ENCODE data around the gene SEPTIN8.
A peak's percentile ranks its signal among the peaks of the same experiment; 100 is the strongest.

The SEPTIN8 gene

DNA sequence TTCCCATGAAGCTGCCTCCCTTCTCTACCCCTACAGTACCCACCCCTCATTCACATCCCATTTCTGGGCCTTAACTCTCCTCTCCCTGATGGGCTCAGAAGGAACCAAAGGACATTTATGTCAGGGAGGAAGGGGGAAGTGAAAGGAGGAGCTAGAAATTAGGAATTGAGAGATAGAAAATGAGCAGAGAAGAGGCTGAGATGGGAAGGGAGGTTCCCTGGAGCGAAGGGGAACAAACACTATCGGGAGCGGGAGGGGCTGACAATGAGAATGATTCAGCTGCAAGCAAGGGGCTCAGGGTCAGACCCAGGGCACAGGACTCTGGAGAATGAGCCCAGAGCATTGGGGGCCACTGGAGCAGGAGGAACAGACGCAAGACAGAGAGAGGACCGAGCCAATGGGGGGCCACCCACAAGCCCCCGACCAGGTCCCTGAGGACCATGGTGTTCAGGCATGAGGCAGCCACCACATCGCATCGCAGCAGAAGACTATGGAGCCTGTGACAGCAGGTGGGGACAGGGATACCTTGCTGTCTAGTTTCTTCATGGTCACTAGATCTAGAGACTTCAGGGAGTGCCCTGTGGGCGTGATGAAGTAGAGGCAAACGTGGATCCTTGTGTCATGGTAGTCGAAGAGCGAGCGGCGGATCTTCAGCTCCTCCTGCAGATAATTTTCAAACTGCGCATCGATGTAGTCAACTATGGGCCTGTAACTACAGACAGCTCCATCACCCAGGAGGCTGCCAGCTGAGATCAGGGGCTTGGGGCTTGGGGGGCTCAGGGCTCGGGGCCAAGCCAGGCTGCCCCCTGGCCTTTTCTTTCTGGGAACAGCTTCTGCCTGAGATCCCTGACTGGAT lies 13.6 kb downstream of the SEPTIN8 start:
- no peak for DNase-seq

DNA sequence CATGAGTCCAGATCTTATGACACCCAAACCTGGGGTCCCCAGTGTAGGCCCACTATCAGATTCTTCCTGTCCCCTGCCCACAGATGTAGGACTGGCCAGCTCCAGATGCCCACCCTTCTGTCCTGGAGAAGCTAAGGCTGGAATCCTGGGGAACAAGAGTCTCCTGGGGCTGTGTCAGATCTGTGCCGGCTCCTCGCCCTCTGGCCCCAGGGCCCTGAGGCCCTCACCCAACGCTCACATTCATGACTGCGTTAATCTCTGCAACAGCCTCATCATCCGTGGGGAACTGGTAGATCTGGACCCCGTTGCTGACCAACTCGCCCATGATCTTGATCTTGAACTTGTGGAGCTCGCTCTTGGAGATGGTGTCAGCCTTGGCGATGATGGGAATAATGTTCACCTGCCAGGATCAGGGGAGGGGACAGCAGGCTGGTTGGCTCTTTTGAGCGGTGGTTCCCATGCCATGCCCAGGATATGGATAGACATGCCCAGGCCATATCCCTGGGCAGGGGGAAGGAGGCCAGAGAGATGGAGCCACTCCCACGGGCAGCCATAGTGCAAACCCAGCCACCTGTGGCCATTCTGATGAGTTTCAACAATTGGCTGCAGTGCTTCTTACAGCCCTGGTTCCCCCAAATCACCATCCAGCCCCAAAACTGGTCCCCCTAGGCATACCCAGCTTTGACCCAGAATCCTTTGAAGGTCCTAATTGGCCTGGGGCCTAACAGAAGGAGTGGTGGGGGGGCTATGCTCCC lies 14.6 kb downstream of the SEPTIN8 start:
- no peak for DNase-seq

DNA sequence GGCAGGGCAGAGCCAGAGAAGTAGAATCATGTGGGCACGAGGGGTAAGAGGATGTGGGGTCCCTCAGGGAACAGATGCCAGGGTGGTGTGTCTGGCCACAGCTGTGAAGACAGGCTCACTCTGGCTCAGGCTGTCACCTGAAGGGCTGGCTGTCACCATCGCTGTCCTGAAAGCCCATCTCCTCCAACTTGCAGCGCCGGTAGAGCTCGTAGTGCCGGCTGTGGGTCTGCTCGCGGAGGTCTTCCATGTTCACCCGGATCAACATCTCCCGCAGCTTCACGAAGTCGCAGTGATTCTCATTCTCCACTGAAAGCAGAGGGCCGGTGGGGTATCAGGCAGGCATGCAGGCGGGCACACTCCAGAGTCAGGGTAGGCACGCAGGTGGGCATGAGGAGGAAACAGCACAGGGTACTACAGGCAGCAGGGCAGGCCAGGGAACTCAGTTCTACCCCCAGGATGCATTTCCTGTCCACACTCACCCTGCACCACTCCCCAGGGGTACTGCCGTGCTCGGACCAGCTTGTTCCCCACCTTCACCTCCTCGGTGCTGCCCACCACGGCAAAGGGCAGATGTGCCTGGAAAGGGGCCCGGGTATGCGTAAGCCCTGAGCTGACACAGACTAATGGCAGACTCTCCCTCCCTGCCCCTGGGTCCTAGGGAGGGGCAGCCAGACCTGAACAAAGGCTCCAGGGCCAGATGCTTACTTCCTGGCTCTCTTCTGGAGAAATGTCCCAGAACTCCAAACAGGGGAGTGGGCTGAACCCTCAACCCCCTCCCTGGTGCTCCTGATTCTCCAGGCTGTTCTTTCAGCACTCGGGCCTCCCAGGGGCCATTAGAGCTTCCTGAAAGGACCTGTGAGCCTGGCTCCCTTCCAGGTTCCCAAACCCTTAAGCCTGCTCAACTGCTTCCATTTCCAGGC lies 15.5 kb downstream of the SEPTIN8 start:
- no peak for DNase-seq

DNA sequence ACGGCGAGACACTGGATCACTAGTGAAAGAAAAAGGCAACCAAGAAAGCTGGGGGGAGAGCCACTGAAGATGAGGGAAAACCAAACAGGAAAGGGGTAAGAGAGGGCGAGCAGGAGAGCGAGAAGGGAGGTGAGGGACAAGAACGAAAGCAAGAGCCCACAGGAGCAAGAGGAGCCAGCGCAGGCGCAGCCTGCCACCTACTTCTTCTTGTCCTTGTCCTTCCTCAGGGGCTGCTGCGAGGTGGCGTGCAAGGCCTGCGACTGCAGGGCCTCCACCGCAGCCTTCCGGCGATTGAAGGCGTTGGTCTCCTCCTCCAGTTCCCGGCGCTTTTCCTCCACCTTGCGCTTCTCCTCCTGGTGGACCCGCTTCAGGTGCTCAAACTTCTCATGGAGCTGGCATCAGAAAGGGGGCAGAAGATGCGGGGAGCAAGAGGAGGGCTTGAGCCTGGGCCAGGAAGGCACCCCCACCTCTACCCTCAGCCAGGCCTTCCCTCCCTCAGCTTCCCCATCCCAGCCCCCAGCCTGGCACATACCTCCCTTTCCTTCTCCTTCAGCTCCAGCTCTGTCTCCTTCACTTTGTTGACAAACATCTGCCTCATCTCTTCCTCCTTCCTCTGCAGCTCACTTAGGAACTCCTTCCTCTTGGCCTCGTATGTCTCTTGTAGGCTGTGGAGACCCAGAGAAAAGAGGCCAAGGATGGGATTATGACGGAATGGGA lies 16.3 kb downstream of the SEPTIN8 start:
- DNase-seq: no peak

DNA sequence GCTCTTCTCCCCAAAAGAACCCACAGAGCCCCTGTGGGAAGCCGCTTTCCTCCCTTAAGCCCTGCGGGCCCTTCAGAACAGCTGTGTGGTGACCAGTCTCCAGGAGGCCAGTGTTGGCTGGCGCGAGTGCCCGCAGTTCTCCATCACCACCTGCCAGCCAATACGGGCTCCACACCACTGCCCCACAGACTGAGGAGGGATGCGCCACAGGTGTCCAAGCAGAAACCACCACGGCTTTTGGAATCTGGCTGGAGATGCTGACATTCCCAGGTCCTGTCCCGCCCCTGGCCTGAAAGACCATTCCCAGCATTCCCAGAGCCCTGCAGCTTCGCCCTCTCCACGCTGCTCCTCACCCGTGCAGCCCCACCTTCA lies 17.0 kb downstream of the SEPTIN8 start:
- no peak for DNase-seq

DNA sequence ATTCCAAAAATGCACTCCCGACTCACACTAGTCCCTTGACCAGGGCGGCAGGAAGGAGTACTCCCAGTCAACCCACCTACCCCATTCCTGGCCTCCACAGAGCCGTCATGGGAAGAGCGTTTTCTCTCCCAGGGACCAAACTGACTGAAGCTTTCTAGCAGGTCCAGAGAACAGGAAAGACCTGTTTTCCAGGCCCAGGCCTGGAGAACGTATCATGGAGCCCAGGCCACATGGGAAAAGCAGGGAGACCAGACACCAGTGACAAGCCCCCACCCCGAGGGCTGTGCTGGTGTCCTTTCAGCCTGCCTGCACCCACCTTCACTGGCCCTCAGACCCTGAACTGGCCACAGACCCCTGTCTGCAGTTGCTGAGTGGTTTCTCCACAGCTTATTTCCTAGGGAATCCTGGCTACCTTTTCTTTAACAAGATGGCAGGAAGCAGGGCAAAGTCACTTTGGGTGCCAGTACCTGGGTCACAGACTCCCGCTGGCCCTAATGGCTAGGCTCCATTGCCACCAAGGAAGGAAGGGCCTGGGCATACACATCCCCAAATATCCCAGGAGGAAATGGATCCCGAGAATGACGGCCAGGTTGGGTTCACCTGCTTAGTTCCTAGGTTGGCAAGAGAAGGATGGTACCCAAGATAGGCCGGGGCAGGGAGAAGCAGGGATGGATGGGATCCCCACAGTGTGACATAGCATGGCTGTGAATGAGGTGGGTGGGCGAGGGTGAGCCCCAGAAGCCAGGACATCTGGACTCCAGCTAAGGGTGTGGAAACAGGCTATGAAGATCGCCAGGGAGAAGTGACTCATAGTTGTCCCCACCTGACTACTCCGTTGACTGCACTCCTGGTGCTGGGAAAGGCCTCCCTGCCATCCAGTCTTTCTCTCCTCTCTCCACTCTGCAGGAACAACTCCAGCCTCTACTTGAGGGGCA lies 17.7 kb downstream of the SEPTIN8 start:
- DNase-seq: no peak

DNA sequence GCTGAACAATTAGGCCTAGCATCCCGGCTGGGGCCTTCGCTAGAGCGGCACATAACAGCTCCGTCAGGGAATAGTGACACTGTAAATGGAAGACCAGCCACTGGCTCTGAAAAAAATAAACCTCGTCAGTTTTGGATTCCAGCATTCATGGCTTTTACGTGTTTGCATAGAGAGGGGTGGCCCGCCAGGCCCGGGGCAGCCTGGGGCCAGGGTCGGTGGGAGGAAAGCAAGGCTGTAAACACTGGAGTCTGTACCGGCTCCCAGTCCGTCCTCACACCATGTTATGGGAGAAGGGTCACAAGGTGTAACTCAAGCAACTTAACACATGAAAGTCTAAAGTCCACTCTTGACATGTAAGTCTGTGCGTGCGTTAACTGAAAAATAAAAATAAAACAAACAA lies 18.6 kb downstream of the SEPTIN8 start:
- DNase-seq: no peak

DNA sequence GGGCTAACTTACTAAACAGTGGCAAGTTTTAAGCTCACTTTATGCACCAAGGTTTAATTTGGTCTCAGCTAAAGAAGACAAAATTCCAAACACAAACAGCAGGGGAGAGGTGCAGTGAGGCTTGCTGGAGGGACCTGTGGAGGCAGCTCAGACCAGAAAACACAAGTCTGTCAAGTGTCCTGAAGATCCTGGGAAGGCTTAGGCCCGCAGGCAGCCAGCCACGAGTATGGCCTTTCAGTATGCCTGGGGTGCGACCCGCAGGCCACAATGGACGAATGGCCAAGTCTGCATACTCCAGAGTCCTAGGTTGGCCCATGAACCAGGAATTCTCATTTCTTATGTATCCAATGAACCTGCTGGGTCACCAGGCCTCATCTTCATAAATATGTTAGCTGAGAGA lies 20.5 kb downstream of the SEPTIN8 start:
- no peak for DNase-seq

DNA sequence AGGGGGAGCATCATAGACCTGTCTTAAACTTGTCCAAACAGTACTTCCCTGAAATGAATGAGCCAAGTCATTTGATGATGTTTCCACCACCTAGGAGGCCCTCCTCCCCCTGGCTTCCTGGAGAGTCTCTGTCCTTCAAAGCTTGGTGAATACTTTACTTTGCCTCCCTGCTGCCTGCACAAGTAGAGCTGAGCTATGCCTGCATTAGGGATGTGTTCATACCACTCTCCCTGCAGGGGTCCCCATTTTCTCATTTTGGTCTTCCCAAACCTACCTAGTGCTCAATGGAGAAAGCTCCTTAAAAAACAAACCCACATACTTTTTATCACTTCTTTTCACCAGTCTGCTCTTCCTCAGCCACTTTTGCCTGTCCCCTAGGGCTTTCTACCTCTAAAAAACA lies 22.1 kb downstream of the SEPTIN8 start:
- DNase-seq: peak; percentile 52

DNA sequence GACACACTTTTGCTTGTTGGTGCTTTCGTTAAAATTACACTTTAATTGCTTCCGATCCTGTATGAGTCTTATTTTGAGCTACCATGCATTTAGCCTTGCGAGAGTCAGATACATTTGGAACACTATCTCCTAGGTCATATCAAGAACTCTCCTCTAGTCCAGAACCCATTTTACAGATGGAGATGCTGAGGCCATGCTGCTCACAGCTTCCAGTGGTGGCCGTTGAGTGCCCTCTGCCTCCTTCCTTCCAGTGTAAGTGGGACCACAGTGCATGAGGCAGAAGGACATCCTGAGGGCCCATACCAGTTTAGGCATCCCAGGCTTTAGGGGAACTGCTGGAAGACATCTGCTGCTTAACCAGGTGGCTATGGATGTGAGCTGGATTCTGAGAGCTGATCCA lies 22.9 kb downstream of the SEPTIN8 start:
- no peak for DNase-seq

DNA sequence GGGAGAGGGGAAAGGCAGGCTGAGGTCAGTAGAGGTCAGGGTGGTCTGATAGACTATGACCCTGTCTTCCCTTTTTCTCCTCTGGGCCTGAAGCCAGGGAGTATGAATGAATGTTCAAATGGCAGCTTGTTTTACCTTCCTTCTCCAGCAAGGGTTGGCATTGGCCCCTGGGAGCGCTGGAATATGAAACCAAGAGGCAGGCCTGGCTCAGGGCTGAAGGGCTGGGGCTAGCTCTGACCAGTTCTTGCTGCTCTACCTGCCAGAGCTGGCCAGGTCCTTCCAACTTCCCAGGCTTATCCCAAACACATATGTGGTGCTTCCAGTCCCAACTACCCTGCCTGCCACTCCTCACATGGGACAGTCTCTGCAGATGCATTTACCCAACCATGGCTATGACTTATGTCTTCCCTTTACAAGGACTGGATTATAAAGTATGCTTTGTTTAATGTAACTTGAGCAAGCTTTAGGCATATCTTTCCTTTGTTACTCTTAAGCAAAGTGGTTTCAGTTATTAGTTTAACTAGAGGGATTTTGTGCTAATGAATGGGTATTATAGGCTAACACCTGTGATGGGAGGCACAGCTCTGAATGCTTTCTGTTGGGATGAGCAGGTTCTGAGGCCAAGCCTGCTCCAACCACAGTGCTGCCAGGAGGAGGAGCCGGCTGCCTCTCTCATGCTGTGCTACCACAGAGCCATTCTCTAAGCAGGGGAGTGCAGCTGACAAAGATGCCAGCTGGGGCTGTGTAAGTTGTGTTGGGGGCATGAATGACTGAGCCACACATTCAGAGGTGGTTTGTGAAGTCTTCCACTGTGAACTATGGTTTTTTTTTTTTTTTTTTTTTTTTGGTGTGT lies 23.7 kb downstream of the SEPTIN8 start:
- DNase-seq: peak; percentile 29

DNA sequence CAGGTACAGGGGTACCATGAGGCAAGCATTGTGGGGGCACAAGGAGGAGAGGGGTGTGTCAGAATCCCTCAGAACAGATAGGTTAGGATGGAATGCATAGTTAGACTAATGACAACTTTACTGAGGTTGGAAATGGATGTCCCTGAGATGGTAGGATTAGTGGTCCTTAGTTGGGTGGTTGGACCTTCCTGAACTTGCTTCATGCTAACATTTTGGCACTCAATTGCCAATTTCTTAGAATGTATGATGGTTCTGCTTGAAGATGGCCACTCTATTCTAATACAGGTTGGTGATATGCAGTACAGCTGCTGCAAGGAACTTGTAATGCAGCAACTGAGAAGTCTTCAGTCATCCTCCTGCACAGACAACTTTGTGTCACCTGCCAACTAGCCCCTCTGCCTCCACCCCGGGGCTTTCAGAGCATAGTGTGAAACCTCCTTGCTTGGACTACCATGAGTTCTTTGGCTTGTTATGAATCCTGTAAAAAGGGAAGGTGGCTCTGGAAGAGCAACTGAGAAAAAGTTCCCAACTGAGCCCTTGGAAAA lies 24.4 kb downstream of the SEPTIN8 start:
- DNase-seq: no peak

DNA sequence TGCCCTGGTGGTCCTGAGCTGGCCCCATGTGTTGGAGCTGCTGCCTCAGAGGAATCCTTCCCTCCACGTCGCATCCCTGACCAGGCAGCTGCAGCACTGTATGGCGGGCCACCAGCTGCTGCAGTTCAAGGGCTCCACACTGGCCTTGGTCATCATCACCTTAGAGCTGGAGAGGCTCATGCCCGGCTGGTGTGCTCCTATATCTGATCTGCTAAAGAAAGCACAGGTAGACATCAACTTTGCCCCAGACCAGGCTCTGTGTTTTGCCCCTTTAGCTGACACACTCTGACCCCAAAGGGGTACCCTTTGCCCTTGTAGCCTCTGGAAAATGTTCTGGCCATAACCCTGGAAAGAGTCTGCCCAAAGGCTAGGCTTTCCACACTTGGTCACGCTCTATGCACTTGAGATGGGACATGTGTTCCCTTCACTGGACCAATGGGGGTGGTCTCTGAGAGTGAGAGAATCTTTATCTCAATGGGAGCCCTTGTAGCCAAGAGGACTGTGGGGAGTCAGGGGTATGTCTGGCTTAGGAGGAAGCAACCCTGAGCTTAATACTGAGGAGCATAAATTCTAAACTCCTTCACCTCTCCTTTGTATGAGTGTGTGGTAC lies 25.0 kb downstream of the SEPTIN8 start:
- no peak for DNase-seq

DNA sequence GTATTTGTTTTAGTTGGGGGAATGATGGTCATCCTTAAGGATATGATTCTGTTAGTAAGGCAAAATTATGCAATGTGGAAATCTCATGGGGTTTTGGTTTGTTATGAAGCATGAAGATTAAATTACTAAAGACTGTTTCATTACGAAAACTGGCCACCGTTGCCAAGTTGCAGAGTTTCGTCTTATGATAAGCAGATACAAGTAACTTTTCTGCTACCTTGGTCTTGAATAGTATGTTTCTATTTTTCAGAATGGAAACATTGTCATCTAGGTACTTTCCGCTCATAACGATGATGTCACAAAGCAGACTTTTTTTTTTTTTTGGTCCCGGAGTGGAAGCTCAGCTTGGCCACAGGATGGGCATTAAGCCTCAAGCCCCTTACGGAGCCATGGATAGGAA lies 25.6 kb downstream of the SEPTIN8 start:
- DNase-seq: no peak

DNA sequence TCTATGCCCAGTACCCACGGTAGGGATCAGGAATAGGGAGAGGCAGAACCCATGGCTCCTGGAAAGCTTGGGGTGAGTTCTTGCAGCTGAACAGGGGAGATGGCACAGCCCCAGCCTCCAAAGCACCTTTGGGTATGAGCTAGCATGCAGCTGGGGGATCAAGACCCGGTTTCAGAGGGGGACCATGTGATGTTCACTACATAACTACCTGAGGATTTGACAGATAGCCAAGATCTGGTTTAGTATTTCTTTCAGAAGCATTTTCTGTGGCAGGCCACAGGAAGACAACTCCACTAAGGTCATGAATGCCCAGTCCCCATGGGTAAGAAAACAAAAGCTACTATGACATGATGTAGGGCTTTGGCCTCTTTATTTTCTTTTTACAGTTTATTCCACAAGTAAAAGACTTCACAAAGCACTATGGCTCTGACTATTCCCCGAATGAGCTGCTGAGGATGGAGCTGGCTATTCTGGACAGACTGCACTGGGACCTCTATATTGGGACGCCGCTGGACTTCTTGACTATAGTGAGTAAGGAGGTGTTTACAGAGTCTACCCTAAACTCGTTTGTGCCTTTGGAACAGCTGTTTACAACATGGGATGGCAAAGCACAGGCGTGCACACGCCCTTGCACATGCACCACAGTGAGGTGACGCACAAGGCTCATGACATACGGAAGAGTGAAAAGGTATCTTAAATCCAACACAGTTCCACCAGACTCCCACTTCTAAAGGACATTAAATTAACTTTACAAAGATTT lies 26.4 kb downstream of the SEPTIN8 start:
- DNase-seq: no peak

DNA sequence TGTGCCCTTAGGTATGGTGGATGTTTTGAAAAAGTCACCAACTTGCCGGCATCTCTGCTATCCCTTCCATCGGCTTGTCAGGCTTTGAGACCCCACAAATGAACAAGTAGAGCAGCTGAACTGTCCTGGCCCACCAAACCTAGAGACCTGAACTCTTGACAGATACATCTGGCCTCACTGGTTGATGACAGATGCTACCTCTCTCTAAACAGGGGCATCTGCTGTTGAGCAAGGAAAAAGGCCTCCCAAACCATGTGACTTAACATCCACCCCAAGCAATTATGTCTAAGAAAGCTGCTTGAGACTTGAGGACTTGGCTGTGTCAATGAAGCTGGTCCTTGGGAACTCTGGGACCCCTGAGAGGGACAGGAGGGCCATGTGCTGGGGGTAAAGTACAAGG lies 27.5 kb downstream of the SEPTIN8 start:
- DNase-seq: no peak

DNA sequence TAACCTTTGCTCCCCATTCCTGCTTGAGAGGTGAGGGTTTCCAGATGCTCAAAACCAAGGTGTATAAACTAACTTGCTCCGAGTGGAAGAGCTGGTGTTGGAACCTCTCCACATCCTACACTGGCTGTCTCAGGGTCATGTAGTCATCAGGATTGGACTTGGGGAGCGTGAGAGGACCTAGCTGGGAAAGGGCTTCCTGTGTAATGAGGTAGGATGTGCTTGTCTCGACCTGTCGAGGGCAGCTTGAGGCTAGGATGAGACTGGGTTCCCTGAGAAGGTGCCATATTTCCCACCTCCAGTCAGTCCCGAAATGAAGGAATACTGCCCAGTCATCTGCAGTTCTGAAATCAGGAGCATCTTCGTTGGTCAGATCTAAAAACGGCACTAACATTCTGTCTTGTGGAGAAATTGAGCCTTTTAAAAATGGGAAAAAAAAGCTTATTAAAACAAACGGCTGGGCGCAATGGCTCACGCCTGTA lies 28.5 kb downstream of the SEPTIN8 start:
- no peak for DNase-seq

DNA sequence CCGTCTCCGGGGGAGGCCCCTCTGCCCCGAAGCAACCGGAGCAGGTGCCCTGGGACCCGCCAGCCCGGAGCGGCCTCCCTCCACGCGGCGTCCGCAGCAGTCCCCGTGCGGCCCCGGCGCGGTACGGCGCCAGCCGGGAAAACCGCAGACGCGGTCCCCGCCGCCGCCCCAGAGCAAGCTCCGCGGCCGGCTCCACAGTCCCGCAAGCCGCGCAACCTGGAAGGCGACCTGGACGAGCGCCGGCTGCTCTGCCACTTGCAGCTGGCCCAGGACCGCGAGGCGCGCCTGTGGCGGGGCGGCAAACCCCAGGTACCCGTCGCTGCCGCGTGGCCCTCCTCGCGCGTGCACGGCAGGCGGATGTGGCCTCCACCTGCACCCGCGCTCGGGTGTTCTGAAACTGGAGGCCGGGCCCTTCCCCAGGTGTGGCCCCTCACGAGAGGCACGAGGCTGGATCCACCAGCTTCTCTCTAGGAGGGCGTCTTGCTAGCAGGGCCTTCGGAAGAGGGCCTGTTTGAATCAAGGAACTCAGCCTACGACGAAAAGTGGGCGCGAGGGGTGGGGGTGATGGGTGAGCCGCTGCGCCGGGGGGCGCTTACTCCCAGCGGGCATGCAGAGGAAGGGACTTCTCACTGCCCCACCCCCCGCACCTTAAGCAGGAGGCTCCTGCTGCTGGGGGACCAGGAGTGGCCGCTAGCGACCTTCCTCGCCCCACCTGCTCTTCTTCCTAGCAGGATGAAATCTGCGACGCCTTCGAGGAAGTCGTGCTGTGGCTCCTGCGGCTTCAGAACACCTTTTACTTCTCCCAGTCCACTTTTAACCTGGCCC lies 29.2 kb downstream of the SEPTIN8 start:
- DNase-seq: no peak

Measured in HCEC 1CT (cell line).